MM.1S (cell line): ENCODE data around the gene CCDC9.

Experiments
- EZH2 ChIP-seq: fragments of 300-600 bp; sonication (generic); optimal IDR thresholded peaks from 2 replicates; pipeline ENCODE3; 2017; ENCODE audit warnings: low read depth, mild to moderate bottlenecking, antibody characterized with exemption, low read length, mixed read lengths
- TF ChIP-seq, protein P1 (sequence below): fragments of 300-600 bp; sonication (generic); IDR thresholded peaks from 2 replicates; pipeline ENCODE4 v1.5.1; 2016; ENCODE audit warnings: antibody characterized with exemption, low read length, mixed read lengths

GRCh38 chr19:47272448-47273312 lies 16.4 kb downstream of the CCDC9 start:
- TF ChIP-seq, protein P1, sequence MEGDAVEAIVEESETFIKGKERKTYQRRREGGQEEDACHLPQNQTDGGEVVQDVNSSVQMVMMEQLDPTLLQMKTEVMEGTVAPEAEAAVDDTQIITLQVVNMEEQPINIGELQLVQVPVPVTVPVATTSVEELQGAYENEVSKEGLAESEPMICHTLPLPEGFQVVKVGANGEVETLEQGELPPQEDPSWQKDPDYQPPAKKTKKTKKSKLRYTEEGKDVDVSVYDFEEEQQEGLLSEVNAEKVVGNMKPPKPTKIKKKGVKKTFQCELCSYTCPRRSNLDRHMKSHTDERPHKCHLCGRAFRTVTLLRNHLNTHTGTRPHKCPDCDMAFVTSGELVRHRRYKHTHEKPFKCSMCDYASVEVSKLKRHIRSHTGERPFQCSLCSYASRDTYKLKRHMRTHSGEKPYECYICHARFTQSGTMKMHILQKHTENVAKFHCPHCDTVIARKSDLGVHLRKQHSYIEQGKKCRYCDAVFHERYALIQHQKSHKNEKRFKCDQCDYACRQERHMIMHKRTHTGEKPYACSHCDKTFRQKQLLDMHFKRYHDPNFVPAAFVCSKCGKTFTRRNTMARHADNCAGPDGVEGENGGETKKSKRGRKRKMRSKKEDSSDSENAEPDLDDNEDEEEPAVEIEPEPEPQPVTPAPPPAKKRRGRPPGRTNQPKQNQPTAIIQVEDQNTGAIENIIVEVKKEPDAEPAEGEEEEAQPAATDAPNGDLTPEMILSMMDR = no peak
- TF ChIP-seq EZH2 = no peak
